NCI-H526 treated with DMSO at 0.1 percent for 48 hours (cell line): ENCODE results near the gene PACS2.

Experiments used
- DNase-seq: peaks from one replicate; lab custom pipeline; 2025; lab: John Stamatoyannopoulos, UW

The PACS2 gene

GRCh38 chr14:105408592-105408991, 94.0 kb downstream of the PACS2 start:
- no peak for DNase-seq

- DNase-seq: no peak
Measured at GRCh38 chr14:105409364-105409763, 94.8 kb downstream of the PACS2 start.

DNA sequence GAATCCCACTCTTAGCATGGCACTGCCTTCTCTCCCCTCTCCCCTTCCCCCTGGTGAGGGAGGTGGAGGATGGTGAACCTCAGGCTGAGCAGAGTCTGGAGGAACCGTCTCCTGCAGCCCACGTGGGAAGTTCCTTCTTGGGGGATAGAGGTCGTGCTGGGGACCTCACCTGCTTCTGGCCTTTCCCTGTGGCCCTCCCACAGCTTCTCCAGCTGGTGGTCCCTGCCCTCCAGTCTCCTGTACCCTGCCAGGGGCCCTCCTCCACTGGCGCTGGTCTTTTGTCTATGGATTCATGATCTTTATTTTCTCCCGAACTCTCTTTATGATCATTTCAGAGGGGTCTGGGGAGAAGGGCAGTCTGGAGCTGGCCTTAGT, 96.1 kb downstream of the PACS2 start:
- no peak for DNase-seq

- no peak for DNase-seq
Measured at GRCh38 chr14:105411017-105411941, 96.7 kb downstream of the PACS2 start.

DNA sequence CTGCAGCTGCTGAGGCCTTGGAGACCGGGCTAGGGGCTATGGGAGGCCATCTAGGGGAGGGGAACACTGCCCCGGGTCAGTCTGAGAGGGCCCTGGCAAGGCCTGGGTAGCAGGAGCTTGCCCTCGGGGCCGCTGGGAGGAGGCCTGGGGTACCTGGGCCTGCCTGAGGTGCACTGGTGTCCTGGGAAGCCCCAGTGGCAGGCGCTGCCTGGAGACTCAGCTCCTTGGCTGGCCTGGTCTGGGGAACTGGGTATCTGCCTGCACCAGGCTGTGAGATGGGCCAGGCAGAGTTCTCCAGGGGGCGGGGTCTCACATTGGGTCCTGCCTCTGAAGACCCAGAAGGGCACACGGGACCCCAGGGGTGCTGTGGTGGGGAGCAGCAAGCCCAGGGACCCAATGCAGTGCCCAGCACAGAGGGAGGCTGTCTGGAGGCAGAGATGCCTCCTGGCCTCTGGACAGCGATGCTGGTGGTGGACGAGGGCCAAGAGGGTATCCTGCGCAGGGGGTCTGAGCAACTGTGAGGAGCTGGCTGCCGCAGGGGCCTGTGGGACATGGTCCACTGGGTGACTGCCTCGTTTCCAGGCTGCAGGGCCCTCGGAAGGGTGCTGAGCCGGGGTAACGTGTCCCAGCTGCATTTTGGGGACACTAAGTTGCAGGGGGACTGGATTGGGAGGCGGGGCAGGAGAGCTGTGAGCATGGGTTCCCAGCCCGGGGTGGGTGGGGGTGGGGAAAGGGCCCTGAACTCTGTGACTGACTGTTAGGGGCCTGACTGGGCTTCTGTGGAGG, 97.6 kb downstream of the PACS2 start:
- DNase-seq: no peak

DNA sequence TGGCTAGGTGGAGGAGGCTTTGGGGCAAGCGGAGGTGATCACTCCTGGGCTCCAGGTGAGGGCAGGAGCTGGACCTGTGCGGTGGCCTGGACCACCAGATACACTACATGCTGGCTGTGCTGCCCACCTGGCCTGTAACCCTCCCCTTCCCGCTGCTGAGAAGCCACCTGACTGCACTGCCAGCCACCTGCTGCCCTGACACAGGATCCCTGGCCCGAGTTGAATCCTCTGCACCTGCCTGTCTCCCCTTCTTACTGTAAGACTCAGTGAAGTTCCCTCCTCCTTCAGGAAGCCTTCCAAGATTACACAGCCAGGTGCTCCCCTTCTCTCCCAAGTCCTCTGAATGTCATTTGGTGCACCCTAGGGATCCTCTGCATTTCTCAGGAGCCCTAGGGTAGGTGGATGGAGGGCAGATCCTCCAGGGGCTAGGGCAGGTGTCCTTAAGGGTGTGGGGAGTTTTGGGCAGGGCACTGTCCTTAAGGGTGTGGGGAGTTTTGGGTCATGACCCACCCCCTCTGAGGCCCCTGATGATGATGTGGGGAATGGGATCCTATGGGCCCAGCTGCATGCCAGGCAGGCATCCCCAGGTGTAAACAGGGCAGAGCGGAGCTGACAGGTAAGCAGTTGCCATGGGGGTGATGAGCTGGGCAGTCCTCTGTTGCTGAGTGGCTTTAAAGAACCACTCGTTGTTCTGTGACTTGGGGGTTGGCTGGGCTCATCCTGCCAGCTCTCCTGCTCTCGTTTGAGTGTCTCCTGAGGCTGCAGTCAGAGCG, 98.4 kb downstream of the PACS2 start:
- no peak for DNase-seq

DNA sequence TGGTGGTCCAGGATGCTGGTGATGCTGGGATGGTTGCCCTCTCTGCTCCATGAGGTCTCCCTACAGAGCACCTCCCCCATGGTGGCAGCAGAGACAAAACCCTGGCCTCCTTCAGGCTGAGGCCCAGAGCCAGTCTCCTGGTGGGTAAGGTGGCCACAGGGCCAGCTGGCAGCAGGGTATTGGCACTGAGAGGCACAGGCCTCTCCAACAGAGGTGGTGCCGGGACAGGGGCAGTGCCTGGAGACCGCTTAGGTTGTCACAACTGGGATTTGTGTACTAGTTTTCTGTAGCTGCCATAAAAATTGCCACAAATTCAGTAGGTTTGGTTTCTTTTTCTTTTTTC, 99.0 kb downstream of the PACS2 start:
- DNase-seq: no peak

DNA sequence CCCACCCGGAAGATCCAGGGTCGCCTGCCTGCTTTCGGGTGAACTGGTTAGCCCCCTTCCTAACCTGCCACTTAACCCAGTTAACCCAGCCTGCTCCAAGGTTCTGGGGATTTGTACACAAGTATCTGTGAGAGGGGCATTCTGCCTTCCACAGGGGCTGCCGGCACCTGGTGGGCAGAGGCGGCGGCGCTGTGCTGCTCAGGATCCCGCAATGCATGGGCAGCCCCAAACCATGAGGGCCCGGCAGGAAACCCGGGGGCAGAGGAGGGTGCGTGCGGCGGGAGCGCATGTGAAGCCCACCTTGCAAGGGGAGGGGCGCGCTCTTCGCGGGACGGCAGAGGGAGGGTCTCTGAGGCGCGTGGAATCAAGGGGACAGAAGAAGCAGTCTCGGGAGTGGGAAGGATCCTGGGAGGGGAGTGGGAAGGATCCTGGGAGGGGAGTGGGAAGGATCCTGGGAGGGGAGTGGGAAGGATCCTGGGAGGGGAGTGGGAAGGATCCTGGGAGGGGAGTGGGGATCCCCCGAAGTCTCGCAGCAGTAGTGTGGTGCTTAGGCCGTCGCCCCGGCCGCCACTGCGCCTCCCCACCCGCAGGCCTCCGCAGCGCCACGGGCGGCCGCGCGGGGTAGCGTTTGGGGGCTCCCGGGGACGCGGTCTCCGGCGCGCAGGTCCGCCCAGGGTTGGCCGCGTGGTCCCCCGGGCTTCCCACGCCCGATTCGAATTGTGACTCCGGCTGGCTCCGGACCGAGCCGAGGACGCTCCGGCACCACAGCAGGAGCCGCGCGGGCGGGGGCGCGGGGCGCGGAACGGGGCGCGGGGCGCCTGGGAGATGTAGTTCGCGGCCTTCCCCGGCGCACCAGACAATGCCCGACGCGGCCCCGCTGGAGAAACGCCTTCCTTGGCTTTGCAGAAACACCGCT, 100.2 kb downstream of the PACS2 start:
- DNase-seq: peak; percentile 44

DNA sequence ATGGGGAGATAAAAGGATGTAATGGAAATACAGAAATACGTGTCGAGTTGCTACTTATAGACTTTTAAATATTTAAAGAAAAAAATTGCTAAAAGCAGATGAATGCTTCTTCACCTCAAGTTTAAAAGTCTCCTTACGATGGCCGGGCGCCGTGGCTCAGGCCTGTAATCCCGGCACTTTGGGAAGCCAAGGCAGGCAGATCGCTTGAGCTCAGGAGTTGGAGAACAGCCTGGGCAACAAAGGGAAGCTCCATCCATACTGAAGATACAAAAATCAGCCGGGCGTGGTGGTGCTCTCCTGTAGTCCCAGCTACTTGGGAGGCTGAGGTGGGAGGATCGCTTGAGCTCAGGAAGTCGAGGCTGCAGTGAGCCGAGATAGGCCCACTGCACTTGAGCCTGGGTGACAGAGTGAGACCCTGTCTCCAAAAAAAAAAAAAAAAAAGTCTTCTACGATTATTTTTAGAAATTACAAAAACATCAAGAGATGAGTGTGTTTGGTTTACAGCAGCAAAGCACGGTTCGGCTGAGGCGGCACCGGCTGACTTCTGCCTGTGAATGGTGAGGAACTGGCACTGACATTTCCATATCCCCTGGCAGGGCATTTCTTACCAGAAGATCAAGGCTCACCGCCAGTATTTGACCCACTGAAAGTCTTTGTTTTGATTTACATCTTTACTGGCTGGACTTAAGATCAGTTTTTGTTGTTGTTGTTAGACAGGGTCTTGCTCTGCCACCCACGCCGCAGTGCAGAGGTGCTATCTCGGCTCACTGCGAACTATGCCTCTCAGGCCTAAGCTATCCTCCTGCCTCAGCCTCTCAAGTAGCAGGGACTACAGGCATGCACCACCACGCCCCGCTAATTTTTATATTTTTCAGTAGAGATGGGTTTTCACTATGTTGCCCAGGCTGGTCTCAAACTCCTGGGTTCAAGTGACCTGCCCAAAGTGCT, 101.2 kb downstream of the PACS2 start:
- DNase-seq: no peak

DNA sequence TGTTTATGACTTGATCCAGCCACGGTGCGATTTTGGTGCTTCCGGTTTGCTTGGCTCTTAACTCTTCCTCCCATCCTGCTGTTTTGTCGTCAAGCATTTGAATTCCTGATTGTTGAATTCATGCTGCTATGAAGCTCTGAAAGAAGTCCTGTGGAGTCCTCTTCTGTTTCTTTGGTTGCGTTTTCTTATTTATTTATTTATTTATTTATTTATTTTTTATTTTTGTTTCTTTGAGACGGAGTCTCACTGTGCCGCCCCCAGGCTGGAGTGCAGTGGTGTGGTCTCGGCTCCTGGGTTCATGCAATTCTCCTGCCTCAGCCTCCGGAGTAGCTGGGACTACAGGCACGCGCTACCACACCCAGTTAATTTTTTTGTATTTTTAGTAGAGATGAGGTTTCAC, 102.1 kb downstream of the PACS2 start:
- no peak for DNase-seq

- DNase-seq: no peak
Measured at GRCh38 chr14:105417690-105418121, 103.2 kb downstream of the PACS2 start.

DNA sequence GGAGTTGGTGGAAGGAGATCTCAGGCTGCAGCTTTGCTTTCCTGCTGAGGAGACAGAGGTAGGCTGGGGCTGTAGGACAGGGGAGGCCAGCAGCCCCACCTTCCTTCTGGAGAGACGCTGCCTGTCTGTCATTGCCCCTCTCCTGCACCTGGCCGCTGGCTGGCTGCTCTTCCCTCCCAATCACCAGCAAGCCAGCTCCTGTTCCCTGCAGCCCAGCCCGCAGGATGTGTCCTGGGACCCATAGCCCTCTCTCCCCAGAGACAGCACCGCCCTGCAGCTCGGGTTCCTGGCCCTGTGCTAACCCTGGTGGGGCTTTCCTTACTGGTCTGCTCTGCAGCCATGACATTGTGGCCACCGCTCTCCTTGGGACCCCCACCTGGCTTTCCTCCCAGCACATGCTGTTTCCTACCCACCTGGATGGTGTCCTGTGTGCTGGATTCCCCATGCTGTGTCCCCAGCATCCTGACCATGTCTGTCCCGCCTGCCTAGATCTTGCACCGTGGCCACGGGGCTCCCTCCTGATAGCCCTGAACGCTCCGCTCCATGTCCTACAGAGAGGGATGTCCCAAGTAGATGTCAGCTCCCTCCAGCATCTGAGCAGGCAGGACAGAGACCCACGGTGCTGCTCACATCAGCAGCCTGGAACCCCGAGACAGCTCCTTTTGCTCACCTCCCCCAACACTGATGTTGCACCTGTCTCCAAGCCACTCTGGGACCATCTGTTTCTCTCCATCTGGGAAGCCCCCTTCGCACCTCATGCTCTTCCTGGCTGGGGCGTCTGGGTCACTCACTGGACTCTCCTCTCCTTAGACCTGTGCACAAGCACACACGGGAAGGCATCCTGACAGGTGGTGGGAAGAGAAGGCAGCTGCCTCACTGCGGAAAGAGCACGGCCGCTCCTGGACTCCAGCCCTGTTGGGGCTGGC, 104.0 kb downstream of the PACS2 start:
- no peak for DNase-seq

- no peak for DNase-seq
Measured at GRCh38 chr14:105419195-105420091, 104.9 kb downstream of the PACS2 start, which contains the start of gene MTA1. TSS of gene MTA1 (plus strand) at chr14:105419827. CDS start at chr14:105420036, 209 bp downstream.

- DNase-seq: no peak
Measured at GRCh38 chr14:105420101-105420973, 105.8 kb downstream of the PACS2 start.

DNA sequence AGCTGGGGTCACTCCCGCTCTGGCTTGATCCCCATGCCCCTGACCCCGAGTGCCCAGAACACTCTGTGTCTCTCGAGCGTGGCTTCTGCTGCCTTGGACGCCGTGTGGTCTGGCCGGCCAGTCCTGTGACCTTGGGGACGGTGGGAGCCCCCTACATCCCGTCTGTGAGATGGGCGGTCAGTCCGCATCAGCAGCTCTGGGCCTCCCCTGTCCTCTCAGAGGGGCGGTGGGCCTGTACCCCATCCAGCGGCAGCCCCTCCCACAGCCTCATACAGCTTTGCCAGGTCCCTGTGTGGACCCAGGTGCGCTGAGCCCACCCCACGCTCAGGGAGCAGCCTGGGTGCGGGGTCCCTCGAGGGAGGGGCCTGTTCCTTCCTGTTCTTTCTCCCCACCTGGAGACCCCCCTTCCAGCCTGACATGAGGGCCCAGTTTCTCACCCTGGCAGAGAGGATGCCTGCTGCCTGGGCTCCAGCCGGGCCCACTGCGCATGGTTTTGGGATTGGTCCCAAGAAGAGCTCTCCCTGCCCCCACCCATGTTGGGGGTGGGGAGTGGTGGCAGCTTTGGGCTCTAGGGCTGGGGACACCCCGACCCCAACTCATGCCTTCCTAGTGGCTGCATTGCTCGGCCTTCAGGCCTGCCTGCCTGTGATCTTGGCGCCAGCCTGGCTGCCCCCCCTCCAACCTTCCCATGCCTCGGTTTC, 106.6 kb downstream of the PACS2 start:
- DNase-seq: no peak
